ENCODE data around the gene ICE2.

ICE2 gene

DNA sequence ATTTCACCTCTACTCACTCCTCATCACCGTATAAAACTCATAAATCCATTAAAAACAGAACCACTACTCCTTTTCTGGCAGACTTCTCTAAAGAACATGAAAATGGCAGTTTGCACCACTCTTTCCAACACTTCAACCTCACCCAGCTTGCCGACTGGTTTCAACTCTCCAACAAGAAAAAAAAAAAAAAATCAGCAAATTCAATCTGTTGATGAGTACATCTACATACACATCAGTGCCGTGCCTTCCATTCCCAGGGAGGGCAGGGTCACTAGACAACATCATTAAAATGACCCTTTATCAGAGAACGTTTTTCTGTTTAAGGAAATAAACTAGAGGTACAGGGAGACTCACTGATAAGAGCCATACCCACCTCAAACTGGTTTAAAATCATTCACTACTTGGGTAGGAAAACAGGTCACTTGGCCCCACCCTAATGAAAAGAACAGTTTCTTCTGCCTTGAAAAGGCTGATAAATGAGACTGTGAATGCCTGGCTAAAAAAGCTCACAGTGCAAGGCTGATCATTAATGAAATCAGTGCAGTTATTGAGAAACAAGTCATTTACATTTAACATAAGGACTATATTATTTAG, 87.1 kb downstream of the ICE2 start:
- H3K79me2 ChIP-seq (ENCODE audit: low read length), result peaks cover 97% of the 10 kb centered on the region
- H3K9ac ChIP-seq (ENCODE audit: low read length), result no peak overlapping the region
- no peak for DNase-seq
- no peaks in the 10 kb centered on the region for H3K36me3 ChIP-seq (replicated peaks; ENCODE audit: insufficient read depth, low read length)
- no peak overlapping the region for H2AFZ ChIP-seq (ENCODE audit: low read length)
- peaks cover 12% of the 10 kb centered on the region for H3F3A ChIP-seq (ENCODE audit: insufficient read depth, low read length)
- no peak overlapping the region for H3K4me3 ChIP-seq (ENCODE audit: low read length)
- H3K4me1 ChIP-seq (ENCODE audit: low read length), result peaks cover 16% of the 10 kb centered on the region
- H4K20me1 ChIP-seq (ENCODE audit: insufficient read depth, low read length), result no peaks in the 10 kb centered on the region
- H3K9me3 ChIP-seq (replicated peaks; ENCODE audit: insufficient read depth, low read length), result no peaks in the 10 kb centered on the region
- TF ChIP-seq EZH2 (optimal IDR thresholded peaks at IDR 0.05; ENCODE audit: low read depth, low read length) (no peak), EZH2phosphoT487 (IDR thresholded peaks at IDR 0.05; ENCODE audit: low read length) (no peak)
- TF ChIP-seq, protein P1, sequence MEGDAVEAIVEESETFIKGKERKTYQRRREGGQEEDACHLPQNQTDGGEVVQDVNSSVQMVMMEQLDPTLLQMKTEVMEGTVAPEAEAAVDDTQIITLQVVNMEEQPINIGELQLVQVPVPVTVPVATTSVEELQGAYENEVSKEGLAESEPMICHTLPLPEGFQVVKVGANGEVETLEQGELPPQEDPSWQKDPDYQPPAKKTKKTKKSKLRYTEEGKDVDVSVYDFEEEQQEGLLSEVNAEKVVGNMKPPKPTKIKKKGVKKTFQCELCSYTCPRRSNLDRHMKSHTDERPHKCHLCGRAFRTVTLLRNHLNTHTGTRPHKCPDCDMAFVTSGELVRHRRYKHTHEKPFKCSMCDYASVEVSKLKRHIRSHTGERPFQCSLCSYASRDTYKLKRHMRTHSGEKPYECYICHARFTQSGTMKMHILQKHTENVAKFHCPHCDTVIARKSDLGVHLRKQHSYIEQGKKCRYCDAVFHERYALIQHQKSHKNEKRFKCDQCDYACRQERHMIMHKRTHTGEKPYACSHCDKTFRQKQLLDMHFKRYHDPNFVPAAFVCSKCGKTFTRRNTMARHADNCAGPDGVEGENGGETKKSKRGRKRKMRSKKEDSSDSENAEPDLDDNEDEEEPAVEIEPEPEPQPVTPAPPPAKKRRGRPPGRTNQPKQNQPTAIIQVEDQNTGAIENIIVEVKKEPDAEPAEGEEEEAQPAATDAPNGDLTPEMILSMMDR (IDR thresholded peaks at IDR 0.05; ENCODE audit: low read length), result no peak
- H3K27me3 ChIP-seq (replicated peaks; ENCODE audit: insufficient read depth, low read length), result no peaks in the 10 kb centered on the region
- H3K4me2 ChIP-seq (ENCODE audit: low read depth, low read length), result no peak overlapping the region
- no peaks in the 10 kb centered on the region for H3K9me2 ChIP-seq (replicated peaks; ENCODE audit: insufficient read depth, low read length)
- no peak overlapping the region for H3K27ac ChIP-seq (ENCODE audit: low read length)

DNA sequence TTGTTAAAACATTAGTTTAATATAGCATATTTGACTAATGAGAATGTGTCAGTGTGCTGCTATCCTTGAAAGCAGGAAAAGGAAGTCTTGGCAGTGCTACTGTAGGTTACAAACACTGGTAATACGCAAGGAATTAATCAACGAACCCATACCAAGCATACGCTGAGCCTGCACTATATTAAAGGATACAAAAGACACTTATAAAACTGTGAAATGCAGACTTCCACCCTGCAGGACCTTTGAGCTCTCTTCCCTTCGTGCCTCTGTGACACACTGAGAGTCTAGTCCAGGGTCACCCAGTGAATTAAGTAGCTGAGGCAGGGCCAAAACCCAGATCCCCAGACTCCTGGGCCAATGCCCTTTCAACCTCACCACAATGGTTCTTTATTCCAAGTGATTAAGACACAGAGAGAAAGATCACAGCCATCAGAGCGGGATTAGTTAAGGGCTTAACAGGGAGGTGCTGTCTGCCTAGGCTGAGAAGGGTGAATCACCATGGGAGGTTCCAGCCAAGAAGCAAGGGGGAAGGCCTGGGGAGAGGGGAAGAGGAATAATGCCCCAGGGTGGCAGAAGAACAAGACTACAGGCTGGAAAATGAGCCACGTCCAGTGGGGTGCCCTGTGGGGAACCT, 88.0 kb downstream of the ICE2 start:
- H3K27me3 ChIP-seq (replicated peaks; ENCODE audit: insufficient read depth, low read length), result no peaks in the 10 kb centered on the region
- no peaks in the 10 kb centered on the region for H4K20me1 ChIP-seq (ENCODE audit: insufficient read depth, low read length)
- H3K4me2 ChIP-seq (ENCODE audit: low read depth, low read length), result no peak overlapping the region
- H3F3A ChIP-seq (ENCODE audit: insufficient read depth, low read length), result peaks cover 12% of the 10 kb centered on the region
- DNase-seq, result no peak
- H3K27ac ChIP-seq (ENCODE audit: low read length), result no peak overlapping the region
- no peak overlapping the region for H3K9ac ChIP-seq (ENCODE audit: low read length)
- H3K9me2 ChIP-seq (replicated peaks; ENCODE audit: insufficient read depth, low read length), result no peaks in the 10 kb centered on the region
- no peaks in the 10 kb centered on the region for H3K9me3 ChIP-seq (replicated peaks; ENCODE audit: insufficient read depth, low read length)
- no peak for TF ChIP-seq EZH2phosphoT487 (IDR thresholded peaks at IDR 0.05; ENCODE audit: low read length)
- TF ChIP-seq, protein P1 (IDR thresholded peaks at IDR 0.05; ENCODE audit: low read length), result no peak
- no peak for TF ChIP-seq EZH2 (optimal IDR thresholded peaks at IDR 0.05; ENCODE audit: low read depth, low read length)
- peaks cover 97% of the 10 kb centered on the region for H3K79me2 ChIP-seq (ENCODE audit: low read length)
- H2AFZ ChIP-seq (ENCODE audit: low read length), result no peak overlapping the region
- H3K36me3 ChIP-seq (replicated peaks; ENCODE audit: insufficient read depth, low read length), result no peaks in the 10 kb centered on the region
- H3K4me3 ChIP-seq (ENCODE audit: low read length), result no peak overlapping the region
- peaks cover 9% of the 10 kb centered on the region for H3K4me1 ChIP-seq (ENCODE audit: low read length)

DNA sequence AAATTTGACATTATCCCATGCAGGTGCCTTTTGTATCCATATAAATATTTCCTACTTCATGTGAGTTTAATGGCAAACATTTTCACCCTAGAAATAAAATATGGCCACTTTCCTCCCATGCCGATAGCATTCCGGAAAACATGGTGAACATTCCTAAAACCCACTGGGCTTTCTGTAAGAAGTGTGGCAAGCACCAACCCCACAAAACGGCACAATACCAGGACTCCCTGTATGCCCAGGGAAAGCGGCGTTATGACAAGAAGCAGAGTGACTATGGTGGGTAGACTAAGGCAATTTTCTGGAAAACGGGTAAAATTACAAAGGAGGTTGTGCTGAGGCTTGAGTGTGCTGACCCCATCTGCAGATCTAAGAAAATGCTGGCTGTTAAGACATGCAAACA, 88.7 kb downstream of the ICE2 start:
- Histone ChIP-seq H3K9ac (ENCODE audit: low read length) (no peak overlapping the region), H4K20me1 (ENCODE audit: insufficient read depth, low read length) (no peaks in the 10 kb centered on the region), H3K27me3 (replicated peaks; ENCODE audit: insufficient read depth, low read length) (no peaks in the 10 kb centered on the region), H3K9me2 (replicated peaks; ENCODE audit: insufficient read depth, low read length) (no peaks in the 10 kb centered on the region), H3K27ac (ENCODE audit: low read length) (no peak overlapping the region), H2AFZ (ENCODE audit: low read length) (no peak overlapping the region), H3K4me3 (ENCODE audit: low read length) (no peak overlapping the region), H3K4me2 (ENCODE audit: low read depth, low read length) (peak overlapping the region; percentile 89; the same call in 1 of the 2 replicates), H3K4me1 (ENCODE audit: low read length) (peaks cover 9% of the 10 kb centered on the region), H3K9me3 (replicated peaks; ENCODE audit: insufficient read depth, low read length) (no peaks in the 10 kb centered on the region), H3F3A (ENCODE audit: insufficient read depth, low read length) (peaks cover 12% of the 10 kb centered on the region), H3K36me3 (replicated peaks; ENCODE audit: insufficient read depth, low read length) (no peaks in the 10 kb centered on the region), H3K79me2 (ENCODE audit: low read length) (peaks cover 95% of the 10 kb centered on the region)
- no peak for DNase-seq
- TF ChIP-seq, protein P1 (IDR thresholded peaks at IDR 0.05; ENCODE audit: low read length), result no peak
- TF ChIP-seq EZH2 (optimal IDR thresholded peaks at IDR 0.05; ENCODE audit: low read depth, low read length), result no peak
- TF ChIP-seq EZH2phosphoT487 (IDR thresholded peaks at IDR 0.05; ENCODE audit: low read length), result no peak
